HEK293 (cell line): ENCODE measurements around the gene TGOLN2.

Source experiments
- CTCF ChIA-PET: fragments of 350-600 bp; formaldehyde crosslinking; extraction: SDS; loops from one replicate; lab custom pipeline; 2021; ENCODE audit warnings: antibody characterized with exemption; lab: Yijun Ruan, JAX
- POLR2A ChIA-PET: fragments of 300-600 bp; formaldehyde crosslinking; extraction: SDS; loops from one replicate; lab custom pipeline; 2020; ENCODE audit warnings: antibody characterized with exemption, inconsistent platforms; lab: Yijun Ruan, JAX
- H3K27ac ChIP-seq: fragments of 200-500 bp; sonication (Bioruptor generic); 2 replicates; pipeline ENCODE4 v1.5.1; 2014; ENCODE audit warnings: low read depth, low read length, control low read depth, inconsistent platforms; ENCODE audit errors: extremely low read depth
- H3K36me3 ChIP-seq, 2 experiments: fragments of 200-500 bp in 1 of 2; sonication (Bioruptor generic) in 1 of 2; 1 replicate in 1 of 2; 2 replicates in 1 of 2; pipeline ENCODE4 v1.5.1; 2014 to 2017; ENCODE audit warnings: inconsistent platforms in 2 of 2, low read length in 2 of 2; ENCODE audit not compliant: control insufficient read depth in 2 of 2, insufficient read depth in 1 of 2
- H3K4me1 ChIP-seq: fragments of 200-500 bp; sonication (Bioruptor generic); 2 replicates; pipeline ENCODE4 v1.5.1; 2014; ENCODE audit warnings: mild to moderate bottlenecking, low read length, inconsistent platforms; ENCODE audit not compliant: control insufficient read depth, insufficient read depth
- H3K4me3 ChIP-seq: 2 replicates; pipeline ENCODE4 v1.5.1; 2011; ENCODE audit warnings: low read depth, mild to moderate bottlenecking, control low read depth, low read length, moderate library complexity
- H3K9me3 ChIP-seq: fragments of 200-500 bp; sonication (Bioruptor generic); 2 replicates; pipeline ENCODE4 v1.5.1; 2014; ENCODE audit warnings: low read depth, low read length, inconsistent platforms; ENCODE audit not compliant: control insufficient read depth, insufficient read depth
- KLF10 ChIP-seq: fragments of 450-650 bp; IDR thresholded peaks from 2 replicates; pipeline ENCODE4 v1.5.1; 2018; ENCODE audit warnings: missing biosample characterization, mild to moderate bottlenecking, missing genetic modification characterization
- KLF7 ChIP-seq: fragments of 450-650 bp; formaldehyde crosslinking; IDR thresholded peaks from 2 replicates; pipeline ENCODE4 v1.5.1; 2016; ENCODE audit warnings: missing biosample characterization, missing genetic modification characterization, borderline replicate concordance
- SCRT1 ChIP-seq: fragments of 450-650 bp; formaldehyde crosslinking; IDR thresholded peaks from 2 replicates; pipeline ENCODE4 v1.5.1; 2016; ENCODE audit warnings: missing biosample characterization, missing genetic modification characterization, borderline replicate concordance
- ZFP37 ChIP-seq: fragments of 450-650 bp; formaldehyde crosslinking; IDR thresholded peaks from 2 replicates; pipeline ENCODE4 v1.5.1; 2016; ENCODE audit warnings: missing biosample characterization, missing genetic modification characterization
- ZNF121 ChIP-seq: fragments of 450-650 bp; formaldehyde crosslinking; IDR thresholded peaks from 2 replicates; pipeline ENCODE4 v1.5.1; 2016; ENCODE audit warnings: missing biosample characterization, missing genetic modification characterization
- ZNF140 ChIP-seq: fragments of 450-650 bp; formaldehyde crosslinking; IDR thresholded peaks from 2 replicates; pipeline ENCODE4 v1.5.1; 2016; ENCODE audit warnings: missing biosample characterization, missing genetic modification characterization
- ZNF174 ChIP-seq: fragments of 450-650 bp; formaldehyde crosslinking; IDR thresholded peaks from 2 replicates; pipeline ENCODE4 v1.5.0; 2017; ENCODE audit warnings: missing biosample characterization, mild to moderate bottlenecking, missing genetic modification characterization
- ZNF335 ChIP-seq: fragments of 450-650 bp; formaldehyde crosslinking; conservative IDR thresholded peaks from 2 replicates; pipeline ENCODE4 v1.5.1; 2016; ENCODE audit warnings: missing biosample characterization, missing genetic modification characterization
- ZNF426 ChIP-seq: fragments of 450-650 bp; formaldehyde crosslinking; IDR thresholded peaks from 2 replicates; pipeline ENCODE4 v1.5.1; 2017; ENCODE audit warnings: missing biosample characterization, missing genetic modification characterization, mild to moderate bottlenecking, inconsistent platforms, moderate library complexity
- ZNF473 ChIP-seq: fragments of 450-650 bp; formaldehyde crosslinking; IDR thresholded peaks from 2 replicates; pipeline ENCODE4 v1.5.1; 2017; ENCODE audit warnings: missing biosample characterization, missing genetic modification characterization
- ZSCAN5A ChIP-seq: fragments of 450-650 bp; formaldehyde crosslinking; IDR thresholded peaks from 2 replicates; pipeline ENCODE4 v1.5.1; 2016; ENCODE audit warnings: missing biosample characterization, missing genetic modification characterization

The TGOLN2 gene

GRCh38 chr2:85273738-85274731, 53.8 kb downstream of the TGOLN2 start (continued):
- no peak for TF ChIP-seq ZSCAN5A (tag by site-specific recombination)

GRCh38 chr2:85272357-85272756, 55.4 kb downstream of the TGOLN2 start:
- CTCF ChIA-PET: interaction anchor here (6.2 kb wide), 1 partner anchor 28 kb away, joined by 42 read pairs; no protein-coding TSS in a partner anchor

GRCh38 chr2:85269959-85270358, 57.8 kb downstream of the TGOLN2 start:
- CTCF ChIA-PET: interaction anchor here (0.5 to 6.2 kb wide), 5 partner anchors 16 to 1227 kb away, joined by 3 to 42 read pairs (median 4); no protein-coding TSS in a partner anchor

More at GRCh38 chr2:85272357-85272756, 55.4 kb downstream of the TGOLN2 start:
- H3K4me1 ChIP-seq: 0 out of 2 replicates have a peak, but pooled peaks cover 3% of the 10 kb centered on the region
- POLR2A ChIA-PET: no interaction called here
- no peaks in the 10 kb centered on the region for H3K36me3 ChIP-seq
- no peak overlapping the region for H3K4me3 ChIP-seq
- H3K9me3 ChIP-seq: no peaks in the 10 kb centered on the region
- no peak overlapping the region for H3K27ac ChIP-seq
- 0 out of 2 replicates have a peak, but pooled peaks have one; percentile 30 for TF ChIP-seq ZNF121
- no peak for TF ChIP-seq ZNF140 (tag by site-specific recombination)
- TF ChIP-seq ZNF473 (tag by site-specific recombination): no peak
- TF ChIP-seq KLF7 (tag by site-specific recombination): no peak
- TF ChIP-seq SCRT1 (tag by site-specific recombination): no peak
- no peak for TF ChIP-seq KLF10 (tag by site-specific recombination)

More at GRCh38 chr2:85269959-85270358, 57.8 kb downstream of the TGOLN2 start:
- Histone ChIP-seq H3K4me1 (0 out of 2 replicates have a peak, but pooled peaks cover 3% of the 10 kb centered on the region), H3K36me3 (no peaks in the 10 kb centered on the region), H3K4me3 (no peak overlapping the region), H3K27ac (no peak overlapping the region), H3K9me3 (no peaks in the 10 kb centered on the region)
- TF ChIP-seq ZNF174 (tag by site-specific recombination) (no peak), ZFP37 (tag by site-specific recombination) (no peak), ZNF335 (tag by site-specific recombination) (no peak), ZNF426 (tag by site-specific recombination) (no peak)
- POLR2A ChIA-PET: no interaction called here
